ENCODE measurements around the gene LDHB. TPM values are rescaled to one million over a fixed set of nuclear protein-coding genes. Genes with fewer than 3 reads are reported as not detected.
"Not testable (repeated sequence)": the region's sequence is repeated elsewhere in the genome, so short reads cannot be mapped to it uniquely, and the experiment has no call there.

LDHB gene
- polyA plus RNA-seq, 1 donor from 2014 or later: 1,039 TPM

DNA sequence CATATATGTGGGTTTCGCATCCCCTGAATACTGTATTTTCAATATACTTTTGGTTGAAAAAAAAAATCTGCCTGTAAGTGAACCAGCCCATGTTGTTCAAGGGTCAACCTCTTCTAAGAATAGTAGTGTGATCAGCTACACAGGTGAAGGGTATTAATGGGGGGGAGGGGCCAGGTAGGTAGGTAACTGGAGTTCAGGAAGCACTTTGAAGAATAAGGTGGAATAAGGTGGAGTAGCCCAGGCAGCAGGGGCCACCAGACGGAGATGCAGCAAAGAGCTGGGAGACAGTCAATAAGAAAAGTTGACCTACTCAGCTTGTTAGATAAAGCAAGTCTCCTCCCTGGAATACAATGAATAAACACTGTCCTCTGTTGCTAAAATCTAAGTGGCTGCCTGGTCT lies 9.3 kb downstream of the LDHB start:
- Histone ChIP-seq H4K20me1 (ENCODE audit: insufficient read depth) (no peaks in the 10 kb centered on the region), H3K4me2 (ENCODE audit: low read length) (no peak overlapping the region), H3K79me2 (replicated peaks; ENCODE audit: insufficient read depth, low read length) (peaks cover 13% of the 10 kb centered on the region), H3K27me3 (ENCODE audit: insufficient read depth, low read depth, low read length) (no peaks in the 10 kb centered on the region), H3K36me3 (ENCODE audit: insufficient read depth, low read length) (peaks cover 15% of the 10 kb centered on the region), H3F3A (ENCODE audit: insufficient read depth, low read length, poor library complexity, severe bottlenecking) (no peaks in the 10 kb centered on the region), H2AFZ (ENCODE audit: low read depth, low read length) (no peak overlapping the region), H3K9me3 (ENCODE audit: low read length) (no peaks in the 10 kb centered on the region), H3K27ac (ENCODE audit: low read length) (peak overlapping the region; percentile 31), H3K9ac (ENCODE audit: low read length) (no peak overlapping the region), H3K4me3 (ENCODE audit: low read length) (no peak overlapping the region), H3K9me2 (ENCODE audit: insufficient read depth, low read length) (no peaks in the 10 kb centered on the region)
- TF ChIP-seq EP300 (conservative IDR thresholded peaks at IDR 0.05; ENCODE audit: poor library complexity, severe bottlenecking): no peak
- no peak for TF ChIP-seq MXI1 (conservative IDR thresholded peaks at IDR 0.05; ENCODE audit: poor library complexity, severe bottlenecking)
- TF ChIP-seq, protein P1, sequence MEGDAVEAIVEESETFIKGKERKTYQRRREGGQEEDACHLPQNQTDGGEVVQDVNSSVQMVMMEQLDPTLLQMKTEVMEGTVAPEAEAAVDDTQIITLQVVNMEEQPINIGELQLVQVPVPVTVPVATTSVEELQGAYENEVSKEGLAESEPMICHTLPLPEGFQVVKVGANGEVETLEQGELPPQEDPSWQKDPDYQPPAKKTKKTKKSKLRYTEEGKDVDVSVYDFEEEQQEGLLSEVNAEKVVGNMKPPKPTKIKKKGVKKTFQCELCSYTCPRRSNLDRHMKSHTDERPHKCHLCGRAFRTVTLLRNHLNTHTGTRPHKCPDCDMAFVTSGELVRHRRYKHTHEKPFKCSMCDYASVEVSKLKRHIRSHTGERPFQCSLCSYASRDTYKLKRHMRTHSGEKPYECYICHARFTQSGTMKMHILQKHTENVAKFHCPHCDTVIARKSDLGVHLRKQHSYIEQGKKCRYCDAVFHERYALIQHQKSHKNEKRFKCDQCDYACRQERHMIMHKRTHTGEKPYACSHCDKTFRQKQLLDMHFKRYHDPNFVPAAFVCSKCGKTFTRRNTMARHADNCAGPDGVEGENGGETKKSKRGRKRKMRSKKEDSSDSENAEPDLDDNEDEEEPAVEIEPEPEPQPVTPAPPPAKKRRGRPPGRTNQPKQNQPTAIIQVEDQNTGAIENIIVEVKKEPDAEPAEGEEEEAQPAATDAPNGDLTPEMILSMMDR (IDR thresholded peaks at IDR 0.05; ENCODE audit: poor library complexity, severe bottlenecking): no peak
- TF ChIP-seq, protein P2, sequence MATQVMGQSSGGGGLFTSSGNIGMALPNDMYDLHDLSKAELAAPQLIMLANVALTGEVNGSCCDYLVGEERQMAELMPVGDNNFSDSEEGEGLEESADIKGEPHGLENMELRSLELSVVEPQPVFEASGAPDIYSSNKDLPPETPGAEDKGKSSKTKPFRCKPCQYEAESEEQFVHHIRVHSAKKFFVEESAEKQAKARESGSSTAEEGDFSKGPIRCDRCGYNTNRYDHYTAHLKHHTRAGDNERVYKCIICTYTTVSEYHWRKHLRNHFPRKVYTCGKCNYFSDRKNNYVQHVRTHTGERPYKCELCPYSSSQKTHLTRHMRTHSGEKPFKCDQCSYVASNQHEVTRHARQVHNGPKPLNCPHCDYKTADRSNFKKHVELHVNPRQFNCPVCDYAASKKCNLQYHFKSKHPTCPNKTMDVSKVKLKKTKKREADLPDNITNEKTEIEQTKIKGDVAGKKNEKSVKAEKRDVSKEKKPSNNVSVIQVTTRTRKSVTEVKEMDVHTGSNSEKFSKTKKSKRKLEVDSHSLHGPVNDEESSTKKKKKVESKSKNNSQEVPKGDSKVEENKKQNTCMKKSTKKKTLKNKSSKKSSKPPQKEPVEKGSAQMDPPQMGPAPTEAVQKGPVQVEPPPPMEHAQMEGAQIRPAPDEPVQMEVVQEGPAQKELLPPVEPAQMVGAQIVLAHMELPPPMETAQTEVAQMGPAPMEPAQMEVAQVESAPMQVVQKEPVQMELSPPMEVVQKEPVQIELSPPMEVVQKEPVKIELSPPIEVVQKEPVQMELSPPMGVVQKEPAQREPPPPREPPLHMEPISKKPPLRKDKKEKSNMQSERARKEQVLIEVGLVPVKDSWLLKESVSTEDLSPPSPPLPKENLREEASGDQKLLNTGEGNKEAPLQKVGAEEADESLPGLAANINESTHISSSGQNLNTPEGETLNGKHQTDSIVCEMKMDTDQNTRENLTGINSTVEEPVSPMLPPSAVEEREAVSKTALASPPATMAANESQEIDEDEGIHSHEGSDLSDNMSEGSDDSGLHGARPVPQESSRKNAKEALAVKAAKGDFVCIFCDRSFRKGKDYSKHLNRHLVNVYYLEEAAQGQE (IDR thresholded peaks at IDR 0.05; ENCODE audit: borderline replicate concordance): no peak
- no peak for TF ChIP-seq EZH2 (IDR thresholded peaks at IDR 0.05; ENCODE audit: borderline replicate concordance, insufficient read depth, low read length, poor library complexity, severe bottlenecking)
- no peak for TF ChIP-seq TAF1 (IDR thresholded peaks at IDR 0.05; ENCODE audit: low read depth)
- TF ChIP-seq SMC3 (conservative IDR thresholded peaks at IDR 0.05; ENCODE audit: poor library complexity): no peak
- no peak for TF ChIP-seq RAD21 (conservative IDR thresholded peaks at IDR 0.05)
- no peak for TF ChIP-seq POLR2AphosphoS5 (IDR thresholded peaks at IDR 0.05)

DNA sequence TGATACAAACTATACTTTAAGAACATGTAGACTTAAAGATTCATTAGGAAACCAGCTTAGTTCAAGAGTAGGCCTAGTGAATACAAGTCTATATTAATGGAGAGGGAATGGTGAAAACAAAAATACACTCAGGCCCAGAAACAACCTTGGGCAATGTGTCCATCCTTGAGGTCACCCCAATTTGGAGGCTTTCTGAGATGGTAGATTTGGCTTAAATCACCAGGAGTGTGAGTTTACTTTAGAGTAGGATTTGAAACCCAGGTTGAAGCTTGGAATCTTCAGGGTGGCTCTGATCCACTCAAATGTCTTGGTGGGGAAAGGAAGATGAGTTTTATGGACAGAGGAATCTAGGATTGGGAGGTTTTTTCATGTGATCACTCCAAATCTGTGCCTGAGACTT lies 10.5 kb downstream of the LDHB start:
- no peaks in the 10 kb centered on the region for H3K27me3 ChIP-seq (ENCODE audit: insufficient read depth, low read depth, low read length)
- H2AFZ ChIP-seq (ENCODE audit: low read depth, low read length): no peak overlapping the region
- no peaks in the 10 kb centered on the region for H3K9me3 ChIP-seq (ENCODE audit: low read length)
- H3K4me3 ChIP-seq (ENCODE audit: low read length): no peak overlapping the region
- H3K27ac ChIP-seq (ENCODE audit: low read length): no peak overlapping the region
- H3K9ac ChIP-seq (ENCODE audit: low read length): no peak overlapping the region
- no peak overlapping the region for H3K4me2 ChIP-seq (ENCODE audit: low read length)
- peaks cover 13% of the 10 kb centered on the region for H3K79me2 ChIP-seq (replicated peaks; ENCODE audit: insufficient read depth, low read length)
- TF ChIP-seq RAD21 (conservative IDR thresholded peaks at IDR 0.05): no peak
- TF ChIP-seq EP300 (conservative IDR thresholded peaks at IDR 0.05; ENCODE audit: poor library complexity, severe bottlenecking): no peak
- TF ChIP-seq, protein P2 (IDR thresholded peaks at IDR 0.05; ENCODE audit: borderline replicate concordance): no peak
- TF ChIP-seq POLR2AphosphoS5 (IDR thresholded peaks at IDR 0.05): no peak
- TF ChIP-seq, protein P1 (IDR thresholded peaks at IDR 0.05; ENCODE audit: poor library complexity, severe bottlenecking): no peak
- TF ChIP-seq TAF1 (IDR thresholded peaks at IDR 0.05; ENCODE audit: low read depth): no peak
- no peak for TF ChIP-seq EZH2 (IDR thresholded peaks at IDR 0.05; ENCODE audit: borderline replicate concordance, insufficient read depth, low read length, poor library complexity, severe bottlenecking)
- no peak for TF ChIP-seq SMC3 (conservative IDR thresholded peaks at IDR 0.05; ENCODE audit: poor library complexity)
- TF ChIP-seq MXI1 (conservative IDR thresholded peaks at IDR 0.05; ENCODE audit: poor library complexity, severe bottlenecking): no peak
- no peaks in the 10 kb centered on the region for H4K20me1 ChIP-seq (ENCODE audit: insufficient read depth)
- H3K36me3 ChIP-seq (ENCODE audit: insufficient read depth, low read length): peaks cover 21% of the 10 kb centered on the region
- H3F3A ChIP-seq (ENCODE audit: insufficient read depth, low read length, poor library complexity, severe bottlenecking): no peaks in the 10 kb centered on the region
- H3K9me2 ChIP-seq (ENCODE audit: insufficient read depth, low read length): no peaks in the 10 kb centered on the region

DNA sequence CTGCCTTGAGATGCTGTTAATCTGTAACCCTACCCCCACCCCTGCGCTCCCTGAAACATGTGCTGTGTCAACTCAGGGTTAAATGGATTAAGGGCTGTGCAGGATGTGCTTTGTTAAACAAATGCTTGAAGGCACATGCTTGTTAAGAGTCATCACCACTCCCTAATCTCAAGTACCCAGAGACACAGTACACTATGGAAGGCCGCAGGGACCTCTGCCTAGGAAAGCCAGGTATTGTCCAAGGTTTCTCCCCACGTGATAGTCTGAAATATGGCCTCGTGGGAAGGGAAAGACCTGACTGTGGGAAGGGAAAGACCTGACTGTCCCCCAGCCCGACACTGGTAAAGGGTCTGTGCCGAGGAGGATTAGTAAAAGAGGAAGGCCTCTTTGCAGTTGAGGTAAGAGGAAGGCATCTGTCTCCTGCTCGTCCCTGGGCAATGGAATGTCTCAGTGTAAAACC lies 12.6 kb downstream of the LDHB start:
- not testable (repeated sequence) for H3K9me2 ChIP-seq (ENCODE audit: insufficient read depth, low read length); H3K27me3 ChIP-seq (ENCODE audit: insufficient read depth, low read depth, low read length); H3K9me3 ChIP-seq (ENCODE audit: low read length); H3K9ac ChIP-seq (ENCODE audit: low read length); H3K79me2 ChIP-seq (replicated peaks; ENCODE audit: insufficient read depth, low read length); H3F3A ChIP-seq (ENCODE audit: insufficient read depth, low read length, poor library complexity, severe bottlenecking); H3K4me2 ChIP-seq (ENCODE audit: low read length); H4K20me1 ChIP-seq (ENCODE audit: insufficient read depth); H3K4me3 ChIP-seq (ENCODE audit: low read length); H2AFZ ChIP-seq (ENCODE audit: low read depth, low read length); H3K27ac ChIP-seq (ENCODE audit: low read length)
- H3K36me3 ChIP-seq (ENCODE audit: insufficient read depth, low read length): peaks cover 29% of the 10 kb centered on the region
